LNCaP clone FGC (cell line): ENCODE results near the gene MAST4.

Experiments used
- DNase-seq: peaks from one replicate; pipeline ENCODE4 v3.0.0-alpha.2; 2011; ENCODE audit warnings: low read depth
- H3K4me3 ChIP-seq: 2 replicates; pipeline ENCODE4 v1.5.1; 2011; ENCODE audit warnings: mild to moderate bottlenecking, low read depth, low read length, control low read depth
- TF ChIP-seq, protein P1 (sequence below): IDR thresholded peaks from 2 replicates; pipeline ENCODE4 v1.5.1; 2012; ENCODE audit warnings: mild to moderate bottlenecking; ENCODE audit not compliant: control insufficient read depth, insufficient read depth; ENCODE audit errors: extremely low read depth

Gene MAST4

DNA sequence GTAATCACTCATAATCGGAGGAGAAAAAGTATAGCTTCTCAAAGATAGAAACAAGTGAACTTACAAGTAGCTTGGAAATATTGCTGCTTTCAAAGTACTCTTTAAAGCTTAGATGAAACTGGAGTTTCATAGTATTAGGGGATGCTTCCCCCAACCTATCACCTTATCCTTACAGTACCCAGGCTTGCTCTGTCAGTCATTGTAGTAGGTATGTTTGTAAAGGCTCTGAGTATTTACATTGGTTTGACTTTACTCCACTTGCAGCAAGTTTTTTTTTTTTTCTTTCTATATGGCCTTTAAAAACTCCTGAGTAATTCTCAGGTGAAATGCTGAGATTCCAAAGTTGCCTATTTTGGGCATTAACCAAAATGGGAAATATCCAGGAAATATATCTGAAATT is 515.6 kb downstream of the MAST4 start:
- no peak for DNase-seq
- no peak overlapping the region for H3K4me3 ChIP-seq
- TF ChIP-seq, protein P1, sequence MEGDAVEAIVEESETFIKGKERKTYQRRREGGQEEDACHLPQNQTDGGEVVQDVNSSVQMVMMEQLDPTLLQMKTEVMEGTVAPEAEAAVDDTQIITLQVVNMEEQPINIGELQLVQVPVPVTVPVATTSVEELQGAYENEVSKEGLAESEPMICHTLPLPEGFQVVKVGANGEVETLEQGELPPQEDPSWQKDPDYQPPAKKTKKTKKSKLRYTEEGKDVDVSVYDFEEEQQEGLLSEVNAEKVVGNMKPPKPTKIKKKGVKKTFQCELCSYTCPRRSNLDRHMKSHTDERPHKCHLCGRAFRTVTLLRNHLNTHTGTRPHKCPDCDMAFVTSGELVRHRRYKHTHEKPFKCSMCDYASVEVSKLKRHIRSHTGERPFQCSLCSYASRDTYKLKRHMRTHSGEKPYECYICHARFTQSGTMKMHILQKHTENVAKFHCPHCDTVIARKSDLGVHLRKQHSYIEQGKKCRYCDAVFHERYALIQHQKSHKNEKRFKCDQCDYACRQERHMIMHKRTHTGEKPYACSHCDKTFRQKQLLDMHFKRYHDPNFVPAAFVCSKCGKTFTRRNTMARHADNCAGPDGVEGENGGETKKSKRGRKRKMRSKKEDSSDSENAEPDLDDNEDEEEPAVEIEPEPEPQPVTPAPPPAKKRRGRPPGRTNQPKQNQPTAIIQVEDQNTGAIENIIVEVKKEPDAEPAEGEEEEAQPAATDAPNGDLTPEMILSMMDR: no peak

DNA sequence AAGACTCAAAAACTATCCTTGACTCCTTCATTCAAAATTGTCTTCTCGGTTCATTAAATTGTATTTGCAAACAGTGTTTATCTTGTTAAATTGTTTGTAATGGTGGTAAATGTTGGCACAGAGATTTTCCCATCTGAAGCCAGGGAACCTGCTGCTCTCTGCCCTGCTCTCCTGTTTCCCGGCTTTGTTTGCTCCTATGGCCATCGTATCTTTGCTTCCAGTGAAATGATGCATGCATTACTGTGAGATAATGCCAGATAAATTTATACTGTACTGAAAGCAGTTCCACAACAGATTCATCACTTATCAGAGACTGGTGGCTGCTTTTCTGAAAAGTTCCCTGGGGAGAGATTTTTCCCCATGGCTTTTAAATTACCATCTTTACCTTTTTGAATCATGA is 519.1 kb downstream of the MAST4 start:
- TF ChIP-seq, protein P1: no peak
- no peak overlapping the region for H3K4me3 ChIP-seq
- peak; percentile 87 for DNase-seq

DNA sequence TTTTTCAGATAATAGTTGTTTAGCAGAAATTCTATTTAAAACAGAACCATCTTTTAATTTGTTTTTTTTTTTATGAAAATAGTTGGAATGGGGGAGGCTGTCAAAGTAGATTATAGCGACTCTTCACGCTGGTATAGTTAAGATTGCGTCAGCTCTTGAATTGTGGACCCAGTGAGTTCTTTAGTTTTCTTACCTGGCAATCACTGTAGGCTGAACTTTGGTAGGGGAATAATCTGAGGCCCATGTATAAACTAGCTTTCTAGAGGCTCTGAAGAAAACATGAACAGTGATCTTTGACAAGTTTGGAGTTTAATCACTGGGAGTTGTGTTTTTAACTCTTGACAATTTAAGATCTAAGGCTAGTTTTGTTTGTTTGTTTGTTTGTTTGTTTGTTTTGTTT is 519.6 kb downstream of the MAST4 start:
- TF ChIP-seq, protein P1: no peak
- H3K4me3 ChIP-seq: no peak overlapping the region
- DNase-seq: no peak

DNA sequence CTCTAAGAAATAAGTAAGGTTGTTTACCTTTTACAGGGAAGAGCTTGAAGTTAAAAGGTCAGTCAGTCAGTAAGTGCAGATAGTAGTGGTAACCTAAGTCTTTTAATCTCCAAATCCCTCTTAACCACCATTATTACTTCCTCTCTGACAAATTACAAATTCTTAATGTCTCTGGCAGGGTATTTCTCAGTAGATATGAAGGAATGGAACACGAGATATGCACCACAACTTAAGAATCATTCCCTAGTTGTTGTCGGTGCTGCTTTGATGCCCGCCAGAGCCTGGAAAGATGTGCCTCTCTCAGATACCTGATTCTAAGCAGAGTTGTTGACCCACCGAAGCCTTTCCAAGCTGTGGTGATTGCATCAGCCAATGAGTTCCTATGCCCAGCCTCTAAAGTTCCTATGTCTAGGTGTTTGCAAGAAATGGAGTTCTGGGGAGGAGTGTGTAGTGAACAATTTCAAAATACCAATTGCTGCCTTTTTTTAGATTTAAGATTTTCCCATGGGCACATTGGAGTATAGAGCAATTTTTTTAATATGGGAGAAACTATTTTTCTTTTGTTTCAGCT is 521.9 kb downstream of the MAST4 start:
- H3K4me3 ChIP-seq: no peak overlapping the region
- DNase-seq: no peak
- TF ChIP-seq, protein P1: no peak

DNA sequence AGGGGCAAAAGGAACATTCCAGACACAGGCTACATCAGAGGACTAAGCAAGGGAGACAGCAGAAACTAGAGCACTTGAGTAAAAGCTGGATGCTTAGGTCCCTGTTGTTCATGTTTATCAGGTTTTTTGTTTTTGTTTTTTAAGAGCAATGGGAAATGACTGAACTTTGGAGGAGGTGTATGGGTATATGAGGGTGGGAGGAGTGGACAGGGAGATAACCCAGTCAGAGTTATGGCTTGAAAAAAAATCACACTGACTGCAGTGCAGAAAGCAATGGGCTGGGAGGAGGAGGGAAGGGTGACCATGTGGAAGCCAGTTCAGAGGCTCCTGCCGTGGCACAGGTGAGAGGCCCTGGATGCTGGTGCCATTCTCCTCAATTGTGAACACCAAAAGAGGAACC is 522.8 kb downstream of the MAST4 start:
- no peak for DNase-seq
- no peak overlapping the region for H3K4me3 ChIP-seq
- TF ChIP-seq, protein P1: no peak

DNA sequence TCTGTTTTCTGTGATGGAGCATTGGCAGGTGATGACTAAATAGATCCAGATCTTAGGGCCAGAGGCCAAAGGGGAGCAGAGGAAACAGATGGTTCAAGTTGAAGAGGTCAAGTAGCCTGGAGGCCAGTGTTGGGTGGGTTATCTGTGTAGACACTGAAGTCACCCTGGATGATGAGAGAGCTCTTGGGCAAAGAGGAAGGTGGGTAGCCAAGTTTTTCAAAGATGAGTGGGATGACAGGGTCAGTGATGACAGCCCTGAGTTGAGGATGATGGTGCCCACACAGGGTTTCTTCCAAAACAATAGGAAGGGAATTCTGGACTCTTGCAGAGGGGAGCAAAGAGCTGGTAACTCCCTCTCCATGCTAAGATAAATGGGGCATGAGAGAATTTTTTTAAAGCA is 523.8 kb downstream of the MAST4 start:
- no peak overlapping the region for H3K4me3 ChIP-seq
- DNase-seq: no peak
- TF ChIP-seq, protein P1: no peak

DNA sequence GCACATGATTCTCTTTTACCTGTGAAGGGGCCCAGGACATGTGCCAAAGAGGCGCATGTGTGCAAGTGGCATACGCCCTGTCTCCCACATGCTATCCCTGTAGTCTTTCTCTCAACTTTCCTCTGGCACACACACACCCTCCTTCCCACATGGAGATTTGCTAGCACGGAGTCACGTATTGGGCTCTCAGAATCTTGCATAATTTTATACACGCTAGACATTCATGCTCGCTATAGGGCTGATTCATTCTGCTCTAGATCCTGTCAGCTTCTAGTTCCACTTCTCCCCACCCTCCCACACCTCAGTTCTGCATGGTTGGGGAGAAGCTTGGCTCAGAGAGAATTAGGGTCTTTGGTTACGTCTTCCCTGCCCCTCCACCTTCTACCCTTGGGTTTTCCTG is 527.6 kb downstream of the MAST4 start:
- TF ChIP-seq, protein P1: no peak
- H3K4me3 ChIP-seq: no peak overlapping the region
- no peak for DNase-seq
